NCI-H82 (cell line): ENCODE results near the gene BLOC1S1.

Experiments
- DNase-seq: peaks from one replicate; lab custom pipeline; 2025; lab: John Stamatoyannopoulos, UW

BLOC1S1 gene

DNA sequence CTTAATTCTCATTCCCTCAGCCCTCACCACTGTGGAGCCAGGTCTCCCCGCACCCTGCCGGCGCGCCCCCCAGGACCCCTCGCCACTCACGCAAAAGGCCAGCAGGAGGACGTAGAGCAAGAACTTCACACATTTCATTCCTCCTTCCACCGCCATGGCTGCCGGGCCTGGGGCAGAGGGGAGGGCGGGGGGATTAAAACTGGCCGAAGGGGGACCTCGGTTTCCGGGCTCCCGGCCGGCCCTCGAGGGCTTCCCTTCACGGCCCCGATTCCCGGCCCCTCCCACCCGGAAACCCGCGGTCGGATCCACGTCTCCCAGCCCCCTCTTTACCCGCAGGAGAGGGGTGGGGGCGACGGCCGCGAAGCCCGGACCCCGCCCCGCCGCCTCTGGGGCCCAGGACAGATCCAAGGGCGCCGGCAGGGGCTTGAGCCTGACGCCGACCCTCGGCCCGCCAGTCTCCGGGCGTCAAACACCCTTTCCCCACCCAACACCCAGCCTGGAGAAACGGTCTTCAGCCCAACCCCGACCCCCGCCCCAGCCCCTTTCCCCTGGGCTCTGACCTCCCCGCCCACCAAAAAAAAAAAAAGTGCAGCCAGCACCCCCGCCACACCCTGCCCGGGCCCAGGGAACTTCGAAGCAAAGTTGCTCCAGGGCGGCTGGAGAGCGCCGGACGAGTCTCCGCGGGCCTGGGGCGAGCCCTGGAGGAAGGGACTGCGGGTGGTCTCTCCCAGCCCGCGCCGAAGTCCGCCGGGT, 12.5 kb downstream of the BLOC1S1 start:
- peak; percentile 55 for DNase-seq

DNA sequence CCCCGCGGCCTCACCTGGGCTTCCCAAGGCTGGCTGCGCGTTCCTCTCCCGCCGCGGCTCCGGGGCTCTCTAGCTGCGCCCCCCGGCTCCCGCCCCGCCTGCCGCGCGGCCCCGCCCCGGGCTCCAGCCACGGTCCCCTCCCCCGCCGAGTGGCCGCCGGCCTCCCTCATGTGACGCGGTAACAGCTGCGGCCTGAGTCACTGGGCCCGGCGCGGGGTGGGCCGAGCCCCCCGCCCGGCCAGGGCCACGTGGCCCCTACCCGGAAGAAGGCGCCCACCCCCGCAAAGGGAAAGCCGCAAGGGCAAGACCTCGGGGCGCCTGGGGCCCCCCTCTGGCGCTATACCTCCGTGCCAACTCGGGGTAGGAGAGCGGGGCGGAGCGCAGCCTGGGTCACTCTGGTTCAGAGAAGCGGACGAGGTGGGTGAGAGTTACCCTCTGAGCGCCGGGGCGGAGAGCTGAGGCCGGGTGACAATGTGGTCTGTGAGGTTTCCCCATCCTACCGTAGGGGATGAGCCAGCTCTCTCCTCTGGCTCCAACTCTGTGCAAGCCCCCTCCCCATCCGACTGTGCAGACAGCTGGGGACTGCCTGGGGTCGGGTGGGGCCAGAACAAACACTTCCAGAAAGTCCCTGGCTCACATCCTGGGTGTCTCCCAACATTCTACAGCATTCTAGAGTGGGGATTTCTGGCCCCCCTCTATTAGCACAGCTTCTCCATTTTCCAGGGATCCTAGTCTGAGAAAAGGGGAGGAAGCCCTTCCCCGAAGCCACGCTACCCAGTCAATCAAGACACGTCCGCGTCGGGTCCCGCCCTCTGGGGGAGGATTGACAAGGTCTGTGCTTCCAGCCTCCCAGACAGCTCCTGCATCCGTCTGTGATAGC, 13.3 kb downstream of the BLOC1S1 start, which contains the start of gene CD63:
Gene CD63, minus strand, starts transcription at position 71 of the 880 bp plus-strand sequence. CDS start 668 bp downstream, outside the sequence.
- peak; percentile 96 for DNase-seq

DNA sequence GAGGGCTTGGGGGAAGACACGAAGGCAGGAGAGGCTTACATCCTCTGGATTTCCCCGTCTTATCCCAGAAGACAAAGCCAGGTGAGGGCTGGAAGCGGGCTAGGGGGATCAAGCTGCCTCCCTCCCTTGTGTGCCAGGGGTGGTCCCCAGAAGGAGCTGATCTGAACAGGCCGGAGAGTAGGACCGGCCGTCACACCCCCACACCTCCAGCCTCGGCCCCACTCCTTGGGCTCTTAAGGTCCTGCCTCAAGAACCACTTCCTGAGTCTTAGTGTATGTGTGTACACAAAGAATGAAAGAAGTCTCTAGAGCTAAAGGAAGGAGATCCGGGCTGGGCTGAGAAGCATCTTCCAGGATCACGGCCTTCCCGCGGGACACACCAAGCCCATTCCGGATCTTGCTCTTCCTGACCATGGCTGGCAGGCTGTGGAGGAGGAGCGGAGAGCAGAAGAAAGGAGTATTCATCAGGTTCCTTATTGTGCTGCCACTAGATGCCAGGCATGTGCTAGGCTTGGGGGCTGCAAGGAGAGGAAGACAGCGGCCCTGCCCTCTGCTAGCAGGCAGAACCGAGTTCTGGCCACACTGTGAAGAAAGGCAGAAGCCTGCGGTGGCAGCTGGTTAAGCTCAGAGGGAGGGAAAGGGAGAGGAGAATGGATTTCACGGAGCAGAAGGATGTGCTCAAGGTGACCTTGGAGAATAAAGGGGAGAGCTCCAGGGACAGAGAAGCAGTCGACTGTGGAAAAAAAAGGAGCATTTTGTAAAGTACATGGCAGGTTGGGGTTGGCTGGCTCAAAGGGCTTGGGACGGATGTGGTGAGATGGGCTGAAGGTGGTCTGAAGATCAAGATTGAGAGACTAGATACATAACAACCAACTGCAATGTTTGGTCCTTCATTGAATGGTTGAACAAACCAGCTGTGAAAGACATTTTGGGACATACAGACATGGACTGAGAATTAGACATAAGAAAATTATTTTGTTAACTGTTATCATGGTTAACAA, 14.3 kb downstream of the BLOC1S1 start:
- peak; percentile 60 for DNase-seq

GRCh38 chr12:55732288-55732687, 16.4 kb downstream of the BLOC1S1 start:
- DNase-seq: no peak

- DNase-seq: no peak
Measured at GRCh38 chr12:55733021-55733555, 17.2 kb downstream of the BLOC1S1 start.

GRCh38 chr12:55733858-55734257, 18.0 kb downstream of the BLOC1S1 start:
- DNase-seq: no peak

- DNase-seq: no peak
Measured at GRCh38 chr12:55734595-55734994, 18.7 kb downstream of the BLOC1S1 start.

DNA sequence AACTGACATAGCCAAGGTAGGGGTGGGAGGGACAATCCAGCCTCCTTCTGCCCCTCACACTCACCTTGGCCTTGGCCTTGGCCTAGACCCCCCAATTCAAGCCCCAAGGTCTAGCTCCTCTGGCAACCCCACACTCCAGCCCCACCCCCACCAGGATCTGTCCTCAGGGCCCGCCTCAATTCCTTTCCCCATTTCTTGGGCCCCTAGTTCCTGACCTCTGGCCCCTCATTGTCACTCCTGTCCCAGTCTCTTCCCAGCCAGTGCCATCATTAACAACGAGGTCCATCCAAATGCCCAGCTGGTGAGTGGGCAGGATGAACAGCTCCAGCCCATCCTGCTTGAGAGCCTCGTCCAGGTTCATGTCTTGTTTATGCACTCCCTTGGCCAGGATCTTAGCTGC, 20.2 kb downstream of the BLOC1S1 start:
- no peak for DNase-seq

DNA sequence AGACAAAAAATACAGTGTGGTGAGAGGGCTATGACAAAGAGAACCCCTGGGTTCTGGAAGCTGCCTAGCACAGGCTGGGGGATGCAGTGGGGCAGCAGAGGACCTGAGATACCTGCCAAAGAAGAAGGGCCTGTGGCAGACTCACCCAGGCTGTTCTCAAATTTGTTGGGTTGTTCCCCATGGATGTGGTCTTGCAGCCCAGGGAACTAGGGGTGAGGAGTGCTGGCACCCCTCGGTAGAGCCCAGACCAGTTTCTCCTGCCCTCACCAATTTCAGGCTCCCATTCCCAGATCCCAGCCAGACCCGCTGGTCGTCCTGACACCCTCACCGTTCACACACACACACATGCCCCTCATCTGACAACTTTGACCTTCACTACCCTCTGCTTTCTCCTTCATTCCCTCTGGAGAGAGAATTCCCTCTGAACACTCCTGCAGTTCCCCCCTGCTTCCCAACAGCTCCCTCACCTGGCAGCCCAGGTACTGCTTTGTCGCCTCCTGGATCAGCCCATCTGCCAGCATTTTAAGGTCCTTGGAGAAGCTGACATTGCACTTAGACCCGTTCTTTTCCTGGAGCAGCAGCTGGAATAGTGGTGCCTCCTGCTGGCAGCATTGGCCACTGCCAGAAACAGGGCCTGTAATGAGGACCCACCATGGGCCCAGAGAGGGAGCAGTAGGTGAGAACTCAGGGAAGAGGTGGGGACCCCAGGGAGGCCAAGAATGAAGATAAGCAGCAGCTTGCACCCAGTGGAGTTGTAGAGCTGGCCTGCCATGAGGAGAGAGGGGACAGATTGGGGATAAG, 21.1 kb downstream of the BLOC1S1 start:
- peak; percentile 90 for DNase-seq

DNA sequence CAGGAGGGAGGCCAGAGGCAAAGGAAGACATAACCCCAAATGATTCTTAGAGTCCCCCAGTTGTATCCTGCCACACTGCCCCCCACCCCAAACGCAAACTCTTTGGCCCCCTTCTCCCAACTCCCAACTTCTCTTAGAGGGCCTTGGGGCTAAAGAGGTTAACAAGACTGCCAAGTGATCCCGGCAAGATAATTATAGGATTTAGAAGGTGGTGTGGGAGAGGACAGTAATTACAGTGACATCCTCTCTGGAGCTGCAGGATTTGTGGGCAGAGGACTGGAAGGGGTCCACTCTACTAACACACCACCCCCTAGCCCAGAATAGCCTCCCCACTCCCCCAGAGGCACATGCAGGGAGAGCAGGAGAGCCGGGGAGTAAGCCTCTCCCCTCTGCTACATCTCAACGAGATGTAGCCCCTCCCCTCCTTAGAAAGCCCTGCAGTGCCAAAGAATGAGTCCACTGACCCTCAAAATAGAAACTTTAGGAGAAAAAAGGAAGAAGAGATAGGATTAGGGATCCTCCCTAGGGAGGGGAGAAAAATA, 21.8 kb downstream of the BLOC1S1 start:
- peak; percentile 77 for DNase-seq

DNA sequence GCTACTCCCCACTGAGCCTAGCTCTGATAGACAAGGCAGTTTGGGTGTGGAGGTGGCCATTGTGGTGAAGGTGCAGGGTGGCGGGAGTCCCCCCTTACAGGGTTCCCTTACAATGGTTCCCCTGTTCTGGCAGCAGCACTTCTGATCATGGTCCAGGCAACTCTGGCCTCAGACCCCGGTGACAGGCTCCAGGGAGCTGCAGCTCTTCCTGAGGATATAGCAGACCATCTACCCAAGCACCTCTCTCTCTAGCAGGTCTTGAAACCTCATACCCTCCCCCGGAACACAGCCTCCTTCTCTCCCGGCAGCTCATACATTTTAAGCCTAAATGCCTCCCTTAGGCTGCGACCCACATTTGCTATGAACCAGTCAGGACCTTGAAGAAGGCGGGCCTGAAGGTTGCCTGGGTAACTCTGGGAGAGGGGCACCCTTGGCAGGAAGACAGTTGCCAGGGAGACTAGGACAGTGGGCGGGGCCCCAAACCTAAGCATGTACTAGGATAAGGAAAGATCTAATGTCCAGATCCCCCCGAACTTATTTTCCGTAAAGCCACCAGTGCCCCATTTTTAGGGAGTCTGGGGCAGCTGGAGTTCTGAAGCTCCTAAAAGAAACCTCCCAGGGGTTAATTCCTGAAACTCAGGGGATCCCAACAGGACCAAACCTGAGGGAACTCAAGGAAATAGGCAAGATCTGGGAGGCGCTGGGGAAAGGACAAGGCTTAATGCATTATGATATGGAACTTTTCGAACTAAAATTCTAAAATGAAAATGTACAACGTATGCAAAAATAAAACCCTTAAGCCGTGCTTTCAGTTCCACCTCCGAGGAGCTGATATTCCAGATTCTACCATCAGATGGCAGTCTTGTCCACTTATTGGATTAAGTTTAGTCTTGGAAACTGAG, 22.5 kb downstream of the BLOC1S1 start:
- peak; percentile 94 for DNase-seq

GRCh38 chr12:55739025-55739378, 23.2 kb downstream of the BLOC1S1 start:
- no peak for DNase-seq

DNA sequence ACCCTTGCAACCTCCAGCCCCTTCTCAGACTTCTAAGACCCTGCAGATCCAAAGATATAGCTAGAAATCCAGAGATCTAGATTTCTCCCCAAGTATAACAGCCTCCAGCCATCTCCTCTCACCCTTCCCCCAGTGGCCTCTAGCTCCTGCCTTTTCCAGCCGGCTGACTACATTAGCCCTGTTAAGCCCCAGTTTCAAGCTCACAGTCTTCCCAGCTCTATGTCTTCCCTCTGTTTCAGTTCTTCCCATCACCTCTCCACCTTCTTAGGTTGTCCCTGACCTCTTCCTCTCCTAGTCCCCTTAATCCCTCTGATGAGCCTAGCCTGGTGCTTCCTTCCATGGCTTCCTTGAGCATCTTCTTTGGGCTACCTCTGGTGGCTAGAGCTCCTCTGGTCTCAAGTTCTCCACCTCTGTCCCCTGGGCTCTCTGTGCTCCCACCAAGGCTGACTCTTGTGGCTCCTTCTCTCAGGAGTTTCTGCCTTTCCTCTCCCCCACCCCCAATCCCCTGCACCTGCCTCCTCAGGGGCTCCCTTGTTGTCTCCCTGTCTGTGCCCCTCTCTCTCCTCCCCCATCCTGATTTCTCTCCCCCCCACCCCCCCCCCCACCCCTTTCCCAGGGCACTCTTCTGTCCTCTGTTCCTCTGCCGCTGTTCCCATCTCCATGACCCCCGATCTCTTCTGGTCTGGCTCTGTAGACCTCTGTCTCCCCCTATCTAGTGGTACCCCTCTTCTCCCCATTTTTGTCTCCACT, 26.3 kb downstream of the BLOC1S1 start:
- peak; percentile 46 for DNase-seq

- peak; percentile 92 for DNase-seq
Measured at GRCh38 chr12:55742719-55743405, 27.0 kb downstream of the BLOC1S1 start, which contains the start of gene GDF11. GDF11 (plus strand) TSS chr12:55743122; CDS start chr12:55743317, 195 bp downstream.

DNA sequence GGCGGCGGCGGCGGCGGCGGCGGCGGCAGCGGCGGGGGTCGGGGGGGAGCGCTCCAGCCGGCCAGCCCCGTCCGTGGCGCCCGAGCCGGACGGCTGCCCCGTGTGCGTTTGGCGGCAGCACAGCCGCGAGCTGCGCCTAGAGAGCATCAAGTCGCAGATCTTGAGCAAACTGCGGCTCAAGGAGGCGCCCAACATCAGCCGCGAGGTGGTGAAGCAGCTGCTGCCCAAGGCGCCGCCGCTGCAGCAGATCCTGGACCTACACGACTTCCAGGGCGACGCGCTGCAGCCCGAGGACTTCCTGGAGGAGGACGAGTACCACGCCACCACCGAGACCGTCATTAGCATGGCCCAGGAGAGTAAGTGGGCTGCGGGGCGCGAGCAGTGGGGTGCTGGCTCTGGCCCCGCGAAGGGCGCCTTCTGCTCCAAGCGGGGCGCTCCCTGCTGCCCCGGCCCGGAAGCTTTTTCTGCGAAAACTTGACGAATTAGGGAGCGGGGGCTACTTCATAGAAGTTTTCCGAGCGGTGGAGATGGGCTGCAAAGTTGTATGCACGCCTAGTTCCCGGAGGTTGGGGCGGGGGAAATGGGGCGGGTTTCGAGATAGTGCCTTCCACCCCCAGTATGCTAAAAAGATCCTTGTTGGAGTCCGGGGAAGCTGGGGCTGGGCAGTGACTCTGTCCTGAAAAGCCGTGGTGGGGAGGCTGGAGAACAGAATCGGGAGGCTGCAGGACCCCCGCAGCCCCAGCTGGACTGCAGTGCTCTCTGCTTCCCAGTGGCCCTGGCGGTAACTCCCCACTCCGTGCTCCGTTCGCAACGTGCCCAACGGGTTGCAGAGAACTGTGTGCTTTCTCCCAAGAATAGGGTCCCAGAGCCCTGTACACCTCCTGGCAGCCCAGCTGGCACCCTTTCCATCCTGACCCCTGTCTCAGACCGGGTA, 27.8 kb downstream of the BLOC1S1 start:
- peak; percentile 81 for DNase-seq

- peak; percentile 46 for DNase-seq
Measured at GRCh38 chr12:55744340-55745030, 28.6 kb downstream of the BLOC1S1 start.
